Spleen (tissue), 11 donors: Measurements from ENCODE around the gene CSMD2. TPM values are rescaled to one million over a fixed set of nuclear protein-coding genes. Genes with fewer than 3 reads are reported as not detected.

ENCODE experiments used
- DNase-seq: peaks from one replicate; pipeline ENCODE4 v3.0.0-alpha.2; 2020
- H3K27ac ChIP-seq, 8 donors: fragments of 200-600 bp; sonication (generic) in 7 of 8; 1 replicate in 4 of 8; 2 replicates in 4 of 8; pipeline versions ENCODE4 v1.5.0 to v1.8.0; 2016 to 2021; ENCODE audit warnings: inconsistent platforms in 4 of 8, mild to moderate bottlenecking in 4 of 8, moderate library complexity in 1 of 8
- H3K27me3 ChIP-seq, 7 donors: fragments of 200-600 bp; sonication (generic) in 6 of 7; replicated peaks in 1 of 7; 1 replicate in 4 of 7; 2 replicates in 3 of 7; pipeline versions ENCODE4 v1.5.0 to v1.8.0; 2016 to 2021; ENCODE audit warnings: inconsistent platforms in 3 of 7, mild to moderate bottlenecking in 1 of 7
- H3K36me3 ChIP-seq, 6 donors: fragments of 200-600 bp; sonication (generic) in 5 of 6; 1 replicate in 4 of 6; 2 replicates in 2 of 6; pipeline versions ENCODE4 v1.5.0 to v1.8.0; 2016 to 2021; ENCODE audit warnings: inconsistent platforms in 2 of 6
- H3K4me1 ChIP-seq, 6 donors: fragments of 200-600 bp; sonication (generic) in 5 of 6; 1 replicate in 3 of 6; 2 replicates in 3 of 6; pipeline versions ENCODE4 v1.5.0 to v1.8.0; 2016 to 2021; ENCODE audit warnings: inconsistent platforms in 3 of 6
- H3K4me3 ChIP-seq, 8 donors: fragments of 200-600 bp; sonication (generic) in 7 of 8; 1 replicate in 4 of 8; 2 replicates in 4 of 8; pipeline versions ENCODE4 v1.5.0 to v1.8.0; 2016 to 2021; ENCODE audit warnings: inconsistent platforms in 4 of 8, mild to moderate bottlenecking in 4 of 8, moderate library complexity in 2 of 8
- H3K9me3 ChIP-seq, 8 donors: fragments of 200-600 bp; sonication (generic) in 7 of 8; 1 replicate in 4 of 8; 2 replicates in 4 of 8; pipeline versions ENCODE4 v1.5.0 to v1.8.0; 2016 to 2021; ENCODE audit warnings: inconsistent platforms in 4 of 8
- POLR2A ChIP-seq, 3 donors: fragments of 450-650 bp; IDR thresholded peaks; one replicate each; pipeline ENCODE4 v1.5.1; 2017; ENCODE audit warnings: antibody characterized with exemption in 3 of 3, mild to moderate bottlenecking in 1 of 3
- POLR2AphosphoS5 ChIP-seq, 3 donors: sonication (generic); formaldehyde crosslinking; IDR thresholded peaks; one replicate each; pipeline ENCODE4 v1.5.1; 2017; ENCODE audit warnings: antibody characterized with exemption in 3 of 3
- WGBS, 5 donors: extraction: QIAGEN DNeasy Blood & Tissue Kit in 3 of 5; methylation state at CpG; one replicate each; pipeline versions ENCODE4 v1.1.5 to v1.1.7; 2013 to 2018; 5-methylcytosine and 5-hydroxymethylcytosine counted together
- intact Hi-C: fragments of 100-400 bp; cut with DNase I; formaldehyde crosslinking; loops from one replicate; pipeline ENCODE4 v1.15.0; 2023; ENCODE audit warnings: low total_unique reads
- polyA plus RNA-seq, 3 donors: library from polyadenylated mRNA; stranded (reverse); fragments of 200-250 nt; gene quantifications; one replicate each; pipeline ENCODE4 v1.2.1, GENCODE V29; 2013
- total RNA-seq, 7 donors: library from RNA; depleted of rRNA in 3 of 7; stranded (reverse); fragments of >200 nt in 3 of 7; fragmentation: NEBNext Ultra II Directional in 4 of 7; extraction: Animal tissue kit (Norgen Biotek cat#: 25700) in 4 of 7; gene quantifications; one replicate each; pipeline versions ENCODE4 v1.1.0 to v1.2.1, GENCODE V29; 2016 to 2021
- TF ChIP-seq, protein P1 (sequence below), 11 experiments: fragments of 200-600 bp in 7 of 11; fragments of 450-650 bp in 4 of 11; sonication (generic) in 4 of 11; IDR thresholded peaks in 8 of 11; conservative IDR thresholded peaks in 3 of 11; 1 replicate in 7 of 11; 2 replicates in 4 of 11; pipeline versions ENCODE4 v1.4.0 to v1.8.0; 2016 to 2021; ENCODE audit warnings: antibody characterized with exemption in 11 of 11, inconsistent platforms in 4 of 11, mild to moderate bottlenecking in 1 of 11
- donor health status: healthy with polysubstance abuse.
- donor health status: DM: no; HTN: no; CAD: no; lungs with moderate emphysema.
- donor health status: DM: no; HTN: no; CAD: no.
- donor health status: Bipolar disorder and iron deficiency.
- donor health status: healthy.
- donor health status: DM: no; HTN: no; CAD: no.
- donor health status: DM: yes; HTN: yes; CAD: no.

Gene CSMD2
- total and polyA plus RNA-seq, 10 donors, result 0.12 to 2.7 (median 0.96) TPM

DNA sequence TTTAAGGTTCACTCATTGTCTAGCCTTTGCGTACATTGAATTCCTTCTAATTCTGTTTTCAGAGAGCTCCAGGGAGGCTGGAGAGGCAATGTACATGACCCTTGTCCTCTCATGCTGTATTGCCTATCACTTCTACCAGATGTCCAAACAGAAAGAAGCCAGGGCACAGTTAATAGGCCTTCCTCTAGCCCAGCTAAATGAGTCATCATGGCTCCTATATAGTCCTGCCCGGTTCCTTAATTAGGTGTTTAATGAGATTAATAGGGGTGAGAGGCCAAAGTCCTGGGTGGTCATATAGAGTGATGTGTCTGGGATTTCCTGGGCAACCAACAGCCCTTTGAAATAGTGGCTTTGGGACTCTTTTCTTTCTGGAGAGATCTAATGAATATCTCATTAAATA is 616.3 kb downstream of the CSMD2 start:
- Histone ChIP-seq H3K27me3 (peaks cover 0 to 10% (median 0%) of the 10 kb centered on the region in 7 donors), H3K4me1 (no peaks in the 10 kb centered on the region), H3K36me3 (no peaks in the 10 kb centered on the region), H3K4me3 (no peak overlapping the region), H3K9me3 (peaks cover 0 to 39% (median 31%) of the 10 kb centered on the region in 8 donors), H3K27ac (no peak overlapping the region)
- no peak for DNase-seq
- 88 to 97% (median 91%) methylated on average over 2 of the region's 2 CpGs for whole genome bisulfite sequencing, 5 donors
- intact Hi-C loops, result no loop called here
- TF ChIP-seq POLR2AphosphoS5 (IDR thresholded peaks at IDR 0.05) (no peak), POLR2A (IDR thresholded peaks at IDR 0.05) (no peak)
- TF ChIP-seq, protein P1, sequence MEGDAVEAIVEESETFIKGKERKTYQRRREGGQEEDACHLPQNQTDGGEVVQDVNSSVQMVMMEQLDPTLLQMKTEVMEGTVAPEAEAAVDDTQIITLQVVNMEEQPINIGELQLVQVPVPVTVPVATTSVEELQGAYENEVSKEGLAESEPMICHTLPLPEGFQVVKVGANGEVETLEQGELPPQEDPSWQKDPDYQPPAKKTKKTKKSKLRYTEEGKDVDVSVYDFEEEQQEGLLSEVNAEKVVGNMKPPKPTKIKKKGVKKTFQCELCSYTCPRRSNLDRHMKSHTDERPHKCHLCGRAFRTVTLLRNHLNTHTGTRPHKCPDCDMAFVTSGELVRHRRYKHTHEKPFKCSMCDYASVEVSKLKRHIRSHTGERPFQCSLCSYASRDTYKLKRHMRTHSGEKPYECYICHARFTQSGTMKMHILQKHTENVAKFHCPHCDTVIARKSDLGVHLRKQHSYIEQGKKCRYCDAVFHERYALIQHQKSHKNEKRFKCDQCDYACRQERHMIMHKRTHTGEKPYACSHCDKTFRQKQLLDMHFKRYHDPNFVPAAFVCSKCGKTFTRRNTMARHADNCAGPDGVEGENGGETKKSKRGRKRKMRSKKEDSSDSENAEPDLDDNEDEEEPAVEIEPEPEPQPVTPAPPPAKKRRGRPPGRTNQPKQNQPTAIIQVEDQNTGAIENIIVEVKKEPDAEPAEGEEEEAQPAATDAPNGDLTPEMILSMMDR (IDR thresholded peaks at IDR 0.05 in 8 of 11, conservative IDR thresholded peaks at IDR 0.05 in 3 of 11), result no peak

DNA sequence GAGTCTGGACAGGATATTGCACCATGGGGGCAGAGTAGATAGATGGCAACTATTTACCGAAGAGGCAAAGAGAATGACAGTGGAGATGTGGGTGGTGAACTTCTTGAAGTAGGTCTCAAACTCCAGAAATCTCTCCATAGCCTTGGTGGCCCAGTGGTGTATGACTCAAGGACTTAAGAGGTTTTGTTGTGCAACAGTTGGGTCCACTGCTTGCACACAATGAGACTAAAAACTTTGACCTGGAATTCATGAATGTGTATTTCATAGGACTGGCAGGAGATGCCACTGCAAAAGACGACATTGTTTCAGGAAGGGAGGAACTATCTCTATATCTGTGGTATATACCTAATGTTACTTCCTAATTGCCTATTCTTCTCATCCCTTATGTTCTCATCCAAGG is 616.7 kb downstream of the CSMD2 start:
- intact Hi-C loops, result no loop called here
- no peak for DNase-seq
- Histone ChIP-seq H3K27me3 (peaks cover 0 to 10% (median 0%) of the 10 kb centered on the region in 7 donors), H3K36me3 (no peaks in the 10 kb centered on the region), H3K9me3 (peaks cover 0 to 39% (median 31%) of the 10 kb centered on the region in 8 donors), H3K4me1 (no peaks in the 10 kb centered on the region), H3K4me3 (no peak overlapping the region), H3K27ac (no peak overlapping the region)
- no peak for TF ChIP-seq POLR2A (IDR thresholded peaks at IDR 0.05)
- WGBS, 5 donors, result 80 to 90% (median 87%) methylated on average over 2 of the region's 2 CpGs

DNA sequence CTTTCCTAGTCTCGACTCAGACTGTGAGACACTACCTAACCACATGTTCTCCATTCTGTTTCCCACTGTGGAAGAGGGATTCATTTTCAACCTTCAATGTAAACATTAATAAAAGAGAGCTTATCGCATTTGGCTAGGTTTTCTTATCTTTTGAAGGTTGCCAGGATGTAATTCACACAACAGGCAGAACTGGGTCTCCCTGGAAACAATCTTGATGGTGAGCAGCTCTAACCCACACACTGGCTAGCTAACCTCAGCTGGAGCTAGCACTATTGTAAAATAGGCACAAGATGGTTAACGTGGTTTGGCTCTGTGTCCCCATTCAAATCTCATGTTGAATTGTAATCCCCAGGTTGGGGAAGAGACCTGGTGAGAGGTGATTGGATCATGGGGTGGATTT is 617.5 kb downstream of the CSMD2 start:
- TF ChIP-seq POLR2A (IDR thresholded peaks at IDR 0.05) (no peak), POLR2AphosphoS5 (IDR thresholded peaks at IDR 0.05) (no peak)
- TF ChIP-seq, protein P1 (IDR thresholded peaks at IDR 0.05 in 8 of 11, conservative IDR thresholded peaks at IDR 0.05 in 3 of 11), result no peak
- H3K36me3 ChIP-seq, result no peaks in the 10 kb centered on the region
- H3K4me1 ChIP-seq, result no peaks in the 10 kb centered on the region
- H3K9me3 ChIP-seq, result peaks cover 0 to 39% (median 31%) of the 10 kb centered on the region in 8 donors
- peaks cover 0 to 10% (median 0%) of the 10 kb centered on the region in 7 donors for H3K27me3 ChIP-seq
- H3K4me3 ChIP-seq, result no peak overlapping the region
- DNase-seq, result no peak
- intact Hi-C loops, result no loop called here
- H3K27ac ChIP-seq, result no peak overlapping the region
- 70 to 83% (median 76%) methylated on average over 3 of the region's 3 CpGs for WGBS, 5 donors

DNA sequence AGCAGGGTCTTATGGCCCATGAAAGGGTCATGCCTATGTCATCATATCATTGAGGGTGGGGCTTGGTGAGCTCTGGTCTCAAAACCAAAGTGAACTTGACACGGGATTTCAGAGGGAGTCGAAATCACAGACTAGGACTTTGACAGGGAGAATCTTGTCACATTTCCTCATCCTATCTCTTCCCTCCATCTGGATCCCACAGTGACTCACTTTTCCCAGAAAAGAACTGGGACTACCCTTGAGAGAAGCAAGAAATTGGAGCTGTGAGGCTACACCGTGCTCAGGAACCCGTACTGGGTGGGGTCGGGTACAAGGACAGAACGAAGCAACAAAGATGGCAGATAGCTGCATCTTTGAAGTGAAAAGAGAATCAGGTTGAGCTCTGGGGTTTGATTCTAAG is 623.1 kb downstream of the CSMD2 start:
- TF ChIP-seq POLR2AphosphoS5 (IDR thresholded peaks at IDR 0.05) (no peak), POLR2A (IDR thresholded peaks at IDR 0.05) (no peak)
- TF ChIP-seq, protein P1 (IDR thresholded peaks at IDR 0.05 in 8 of 11, conservative IDR thresholded peaks at IDR 0.05 in 3 of 11), result no peak
- intact Hi-C loops, result no loop called here
- Histone ChIP-seq H3K4me1 (no peaks in the 10 kb centered on the region), H3K27me3 (peaks cover 0 to 10% (median 0%) of the 10 kb centered on the region in 7 donors), H3K27ac (no peak overlapping the region), H3K4me3 (no peak overlapping the region), H3K36me3 (no peaks in the 10 kb centered on the region), H3K9me3 (no peaks in the 10 kb centered on the region)
- 87 to 95% (median 90%) methylated on average over 6 of the region's 6 CpGs for WGBS, 5 donors
- no peak for DNase-seq

DNA sequence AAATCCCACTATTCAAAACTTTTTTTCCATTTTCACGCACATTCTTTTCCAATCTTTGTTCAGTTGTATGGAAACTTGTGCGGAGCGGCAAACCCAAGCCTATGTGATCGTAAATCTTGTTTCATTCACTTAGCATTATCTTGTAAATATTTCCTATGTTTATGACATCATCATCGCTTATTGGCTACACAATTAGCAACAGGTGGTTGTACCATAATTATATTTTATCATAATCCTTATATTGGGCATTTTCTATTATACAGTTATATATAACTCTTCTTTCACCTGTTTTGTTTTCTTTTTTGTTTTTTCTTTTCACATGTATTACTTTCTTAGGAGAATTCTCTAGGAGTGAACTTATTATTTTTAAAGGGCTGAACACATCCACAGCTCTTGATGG is 627.1 kb downstream of the CSMD2 start:
- Histone ChIP-seq H3K27me3 (peaks cover 0 to 15% (median 0%) of the 10 kb centered on the region in 7 donors), H3K4me3 (no peak overlapping the region), H3K36me3 (no peaks in the 10 kb centered on the region), H3K4me1 (no peaks in the 10 kb centered on the region), H3K9me3 (no peaks in the 10 kb centered on the region), H3K27ac (no peak overlapping the region)
- intact Hi-C loops, result no loop called here
- 89 to 98% (median 93%) methylated on average over 5 of the region's 5 CpGs for WGBS, 5 donors
- no peak for DNase-seq
- TF ChIP-seq POLR2AphosphoS5 (IDR thresholded peaks at IDR 0.05) (no peak), POLR2A (IDR thresholded peaks at IDR 0.05) (no peak)
- TF ChIP-seq, protein P1 (IDR thresholded peaks at IDR 0.05 in 8 of 11, conservative IDR thresholded peaks at IDR 0.05 in 3 of 11), result no peak
